ENCODE data around the gene EZR.

DNA sequence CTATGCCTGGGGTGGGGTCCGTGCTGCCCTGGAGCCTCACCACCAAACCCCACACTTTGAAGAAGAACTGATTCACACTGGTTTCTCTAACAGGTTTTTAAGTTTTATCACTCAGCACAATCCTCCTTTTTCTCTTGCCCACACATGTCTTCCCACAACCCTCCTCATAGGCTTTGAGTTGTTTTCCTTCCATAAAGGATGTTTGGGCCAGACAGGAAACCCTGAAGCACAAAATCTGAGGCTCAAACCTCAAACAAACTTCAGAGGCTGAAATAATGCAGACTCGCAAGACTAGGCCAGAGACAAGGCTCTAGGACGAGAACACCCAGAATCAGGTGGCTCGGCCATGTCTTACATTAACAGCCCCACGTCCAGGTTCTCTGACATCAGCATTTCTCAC is 35.3 kb downstream of the EZR start:
- TF ChIP-seq POLR2A (IDR thresholded peaks at IDR 0.05; ENCODE audit: low read length) (no peak), GATA1 (IDR thresholded peaks at IDR 0.05; ENCODE audit: low read depth, low read length) (no peak)
